NB4 (cell line): ENCODE data around the gene TRIM2.

Experiments used
- CTCF ChIP-seq: IDR thresholded peaks from one replicate; pipeline ENCODE4 v1.5.1; 2012; ENCODE audit warnings: low read depth, low read length
- POLR2A ChIP-seq: IDR thresholded peaks from 2 replicates; pipeline ENCODE4 v1.6.1; 2011; ENCODE audit warnings: mild to moderate bottlenecking; ENCODE audit not compliant: insufficient read length; ENCODE audit errors: extremely low read depth

DNA sequence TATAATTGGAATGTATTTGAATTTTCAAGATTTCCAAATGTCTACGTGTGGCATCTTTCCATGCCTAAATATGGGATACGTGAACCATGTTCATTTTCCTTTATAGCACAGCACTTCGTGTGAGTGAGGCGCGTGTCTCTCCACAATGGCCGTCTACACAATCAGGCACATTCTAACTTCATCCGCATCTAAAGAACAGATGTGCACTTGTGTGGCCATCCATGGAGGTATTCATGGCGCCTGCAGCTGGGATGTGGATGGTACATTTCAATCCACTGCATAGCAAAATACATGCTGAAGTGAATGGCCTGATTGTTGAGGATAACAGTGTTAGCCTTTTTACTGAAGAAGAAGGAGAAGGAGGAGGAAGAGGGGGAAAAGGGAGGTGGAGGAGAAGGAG is 34.5 kb upstream of the TRIM2 start:
- no peak for TF ChIP-seq POLR2A
- no peak for TF ChIP-seq CTCF
